ENCODE data around the gene TNRC6C. TPM values are rescaled to one million over a fixed set of nuclear protein-coding genes. Genes with fewer than 3 reads are reported as not detected.

The TNRC6C gene
- total and polyA plus RNA-seq, 2 experiments from 2014 or later: 10.1 to 16.6 TPM

GRCh38 chr17:78019976-78020716 lies 61.6 kb downstream of the TNRC6C start:
- H3K36me3 Mint-ChIP-seq (ENCODE audit: low read depth): no peaks in the 10 kb centered on the region; the same call in 2 of the 3 replicates
- H3K4me1 Mint-ChIP-seq: peaks cover 15% of the 10 kb centered on the region; the same call in 2 of the 3 replicates
- H3K9me3 Mint-ChIP-seq: no peaks in the 10 kb centered on the region
- Histone ChIP-seq H3K27me3 (ENCODE audit: insufficient read depth) (no peaks in the 10 kb centered on the region), H4K20me1 (replicated peaks; ENCODE audit: insufficient read depth) (no peaks in the 10 kb centered on the region; the same call in 1 of the 2 replicates), H3F3A (replicated peaks; ENCODE audit: low read depth) (no peaks in the 10 kb centered on the region), H3K4me1 (ENCODE audit: insufficient read depth) (peaks cover 6% of the 10 kb centered on the region; the same call in 1 of the 2 replicates), H3K79me2 (replicated peaks; ENCODE audit: insufficient read depth) (no peaks in the 10 kb centered on the region), H3K4me3 (no peak overlapping the region), H3K27ac (ENCODE audit: low read depth) (no peak overlapping the region), H3K36me3 (ENCODE audit: insufficient read depth) (no peaks in the 10 kb centered on the region), H3K4me2 (no peak overlapping the region), H2AFZ (no peak overlapping the region), H3K9me2 (ENCODE audit: insufficient read depth) (no peaks in the 10 kb centered on the region)
- H3K27me3 Mint-ChIP-seq (ENCODE audit: insufficient read depth, low read depth, poor library complexity): no peaks in the 10 kb centered on the region
- no peak overlapping the region for H3K4me3 Mint-ChIP-seq
- ATAC-seq (no peak), DNase-seq (ENCODE audit: low spot score) (no peak)
- TF ChIP-seq EZH2phosphoT487 (IDR thresholded peaks at IDR 0.05; ENCODE audit: unreplicated experiment): no peak
- TF ChIP-seq ZNF114 (CRISPR knock-in tag; IDR thresholded peaks at IDR 0.05): no peak
- TF ChIP-seq REST (IDR thresholded peaks at IDR 0.05; ENCODE audit: unreplicated experiment): no peak
- no peak for TF ChIP-seq ZNF462 (CRISPR knock-in tag; IDR thresholded peaks at IDR 0.05)
- no peak for TF ChIP-seq CREB1 (CRISPR knock-in tag; IDR thresholded peaks at IDR 0.05; ENCODE audit: low read depth)
- H3K27ac Mint-ChIP-seq: no peak overlapping the region

Data from GM23338 (cell line).